Measurements from ENCODE around the gene MAU2.

- TF ChIP-seq POLR2A (IDR thresholded peaks at IDR 0.05) (no peak), CTCF (IDR thresholded peaks at IDR 0.05) (no peak)
These were observed 22.4 kb downstream of the MAU2 start for GRCh38 chr19:19343016-19343362.

Measured in testis (tissue), 2 donors.